ENCODE measurements around the gene MAL. TPM values are rescaled to one million over a fixed set of nuclear protein-coding genes. Genes with fewer than 3 reads are reported as not detected.

MAL gene
- total RNA-seq, 1 experiment from 2014 or later = 1.6 TPM

DNA sequence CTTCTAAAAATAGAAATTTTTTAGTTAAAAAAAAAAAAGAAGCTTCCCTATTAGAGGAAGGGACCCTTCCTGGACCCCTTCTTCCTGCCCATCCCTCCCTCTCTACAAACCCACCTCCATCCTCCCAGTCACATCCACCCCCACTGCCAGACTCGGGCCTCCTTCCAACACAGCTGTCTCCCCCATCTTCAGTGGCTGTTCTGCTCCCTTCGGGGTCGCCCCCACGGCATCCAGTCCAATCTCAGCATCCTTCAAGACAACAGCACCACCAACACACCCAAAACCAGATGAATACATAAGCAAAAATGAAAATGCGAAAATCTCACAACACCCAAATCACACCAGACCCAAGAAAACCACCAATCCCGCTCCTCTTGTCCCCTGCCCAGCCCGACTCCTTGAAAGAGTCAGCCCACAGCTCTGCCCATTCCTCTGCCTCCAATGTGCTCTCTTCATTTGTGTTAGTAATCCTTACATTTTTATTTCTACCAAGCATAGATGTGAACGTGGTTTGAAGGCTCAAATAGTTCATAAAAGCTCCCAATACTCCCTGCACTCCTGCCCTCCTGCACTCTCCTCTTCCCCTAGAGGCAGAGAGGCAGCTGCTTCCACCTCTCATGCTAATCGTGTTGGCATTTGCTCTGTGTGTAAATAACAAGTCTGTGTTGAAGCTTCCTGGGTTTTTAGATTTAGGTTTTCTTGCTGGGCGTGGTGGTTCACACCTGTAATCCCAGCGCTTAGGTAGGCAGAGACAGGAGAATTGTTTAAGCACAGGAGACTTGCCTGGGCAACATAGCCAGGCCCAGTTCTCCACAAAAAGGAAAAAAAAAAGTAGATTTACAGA is 37.0 kb downstream of the MAL start:
- H4K20me1 ChIP-seq (ENCODE audit: low read length) = no peaks in the 10 kb centered on the region
- H3K27me3 ChIP-seq (ENCODE audit: low read length) = no peaks in the 10 kb centered on the region
- no peak overlapping the region for H3K4me3 ChIP-seq (ENCODE audit: low read length)
- H3K27ac ChIP-seq (ENCODE audit: low read length) = no peak overlapping the region
- H3K9ac ChIP-seq (ENCODE audit: low read length) = no peak overlapping the region
- ChIA-PET CTCF (interaction anchor here (0.6 to 1.4 kb wide), 3 partner anchors 14 to 19 kb away, joined by 3 to 6 read pairs (median 3); no protein-coding TSS in a partner anchor), POLR2A (ENCODE audit: unreplicated experiment) (no interaction called here)
- H3K79me2 ChIP-seq (ENCODE audit: low read length) = no peaks in the 10 kb centered on the region
- H3K4me1 ChIP-seq (ENCODE audit: insufficient read depth, low read length) = peaks cover 49% of the 10 kb centered on the region
- intact Hi-C loops (cut with micrococcal nuclease) = loop anchor here (5.0 kb wide), 1 partner anchor 40 kb away; no protein-coding TSS in a partner anchor
- peak overlapping the region; percentile 17; the same call in 1 of the 2 replicates for H3K4me2 ChIP-seq (ENCODE audit: low read length)
- BruUV-seq (replicated peaks) = no TSS peak
- no peaks in the 10 kb centered on the region for H3K9me2 ChIP-seq (replicated peaks; ENCODE audit: low read length)
- H3F3A ChIP-seq (ENCODE audit: low read length, unreplicated experiment) = no peaks in the 10 kb centered on the region
- peak overlapping the region; percentile 53; the same call in 1 of the 2 replicates for H2AFZ ChIP-seq (ENCODE audit: low read length)
- DNase-seq (peak; percentile 56), ATAC-seq (peak; percentile 55)
- no peaks in the 10 kb centered on the region for H3K36me3 ChIP-seq (ENCODE audit: low read depth, low read length)
- no peaks in the 10 kb centered on the region for H3K9me3 ChIP-seq (ENCODE audit: low read length)
- TF ChIP-seq EZH2phosphoT487 (IDR thresholded peaks at IDR 0.05; ENCODE audit: borderline replicate concordance, low read length) (no peak), EZH2 (IDR thresholded peaks at IDR 0.05; ENCODE audit: low read length, unreplicated experiment) (no peak)
- TF ChIP-seq, protein P1, sequence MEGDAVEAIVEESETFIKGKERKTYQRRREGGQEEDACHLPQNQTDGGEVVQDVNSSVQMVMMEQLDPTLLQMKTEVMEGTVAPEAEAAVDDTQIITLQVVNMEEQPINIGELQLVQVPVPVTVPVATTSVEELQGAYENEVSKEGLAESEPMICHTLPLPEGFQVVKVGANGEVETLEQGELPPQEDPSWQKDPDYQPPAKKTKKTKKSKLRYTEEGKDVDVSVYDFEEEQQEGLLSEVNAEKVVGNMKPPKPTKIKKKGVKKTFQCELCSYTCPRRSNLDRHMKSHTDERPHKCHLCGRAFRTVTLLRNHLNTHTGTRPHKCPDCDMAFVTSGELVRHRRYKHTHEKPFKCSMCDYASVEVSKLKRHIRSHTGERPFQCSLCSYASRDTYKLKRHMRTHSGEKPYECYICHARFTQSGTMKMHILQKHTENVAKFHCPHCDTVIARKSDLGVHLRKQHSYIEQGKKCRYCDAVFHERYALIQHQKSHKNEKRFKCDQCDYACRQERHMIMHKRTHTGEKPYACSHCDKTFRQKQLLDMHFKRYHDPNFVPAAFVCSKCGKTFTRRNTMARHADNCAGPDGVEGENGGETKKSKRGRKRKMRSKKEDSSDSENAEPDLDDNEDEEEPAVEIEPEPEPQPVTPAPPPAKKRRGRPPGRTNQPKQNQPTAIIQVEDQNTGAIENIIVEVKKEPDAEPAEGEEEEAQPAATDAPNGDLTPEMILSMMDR (conservative IDR thresholded peaks at IDR 0.05; ENCODE audit: low read depth, low read length) = no peak

DNA sequence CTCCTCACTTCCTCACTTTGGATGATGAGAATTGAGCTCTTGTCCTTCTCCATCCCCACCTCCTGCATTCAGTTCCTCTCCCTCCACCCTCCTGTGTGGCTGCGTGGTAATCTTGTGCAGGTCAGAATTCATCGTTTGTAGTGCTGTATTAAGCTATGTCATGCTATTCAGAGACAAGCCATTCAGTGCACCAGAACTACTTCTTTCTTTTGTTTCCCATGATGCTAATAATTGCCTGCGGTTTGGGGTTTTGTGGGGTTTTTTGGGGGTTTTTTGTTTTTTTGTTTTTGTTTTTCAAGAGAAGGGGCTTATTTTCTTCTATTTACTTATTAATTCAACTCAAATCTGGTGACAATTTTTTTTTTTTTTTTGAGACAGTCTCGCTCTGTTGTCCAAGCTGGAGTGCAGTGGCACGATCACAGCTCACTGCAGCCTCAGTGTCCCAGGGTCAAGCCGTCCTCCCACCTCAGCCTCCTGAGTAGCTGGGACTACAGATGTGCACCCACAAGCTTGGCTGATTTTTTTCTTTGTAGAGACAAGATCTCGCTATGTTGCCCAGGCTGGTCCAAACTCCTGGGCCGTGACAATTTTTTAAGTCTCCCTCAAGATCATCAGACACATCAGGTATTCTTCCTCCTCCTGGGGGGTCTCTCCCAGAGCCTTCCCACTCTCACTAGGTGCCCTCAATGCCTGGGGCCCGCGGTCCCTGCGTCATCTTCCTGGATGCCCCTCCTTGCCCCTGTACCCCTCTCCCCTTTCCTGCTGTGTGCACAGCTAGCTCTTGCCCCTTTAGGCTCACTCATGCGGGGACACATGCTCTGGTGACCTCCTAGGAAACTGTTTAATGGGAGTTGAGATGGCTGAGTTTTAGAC is 37.8 kb downstream of the MAL start:
- no peak for ATAC-seq
- H3K27me3 ChIP-seq (ENCODE audit: low read length) = no peaks in the 10 kb centered on the region
- H3K27ac ChIP-seq (ENCODE audit: low read length) = no peak overlapping the region
- no peak overlapping the region for H3K9ac ChIP-seq (ENCODE audit: low read length)
- no TSS peak for BruUV-seq (replicated peaks)
- intact Hi-C loops (cut with micrococcal nuclease) = loop anchor here (5.0 kb wide), 1 partner anchor 41 kb away; no protein-coding TSS in a partner anchor
- ChIA-PET CTCF (interaction anchor here (0.5 to 1.4 kb wide), 5 partner anchors 13 to 81 kb away, joined by 3 to 6 read pairs (median 4); no protein-coding TSS in a partner anchor), POLR2A (ENCODE audit: unreplicated experiment) (no interaction called here)
- H2AFZ ChIP-seq (ENCODE audit: low read length) = peak overlapping the region; percentile 53; the same call in 1 of the 2 replicates
- TF ChIP-seq EZH2 (IDR thresholded peaks at IDR 0.05; ENCODE audit: low read length, unreplicated experiment) (no peak), EZH2phosphoT487 (IDR thresholded peaks at IDR 0.05; ENCODE audit: borderline replicate concordance, low read length) (no peak)
- TF ChIP-seq, protein P1 (conservative IDR thresholded peaks at IDR 0.05; ENCODE audit: low read depth, low read length) = no peak
- no peaks in the 10 kb centered on the region for H3K9me3 ChIP-seq (ENCODE audit: low read length)
- peak overlapping the region; percentile 17; the same call in 1 of the 2 replicates for H3K4me2 ChIP-seq (ENCODE audit: low read length)
- H3K4me1 ChIP-seq (ENCODE audit: insufficient read depth, low read length) = peaks cover 43% of the 10 kb centered on the region
- DNase-seq = no peak
- no peaks in the 10 kb centered on the region for H3K9me2 ChIP-seq (replicated peaks; ENCODE audit: low read length)
- H3F3A ChIP-seq (ENCODE audit: low read length, unreplicated experiment) = no peaks in the 10 kb centered on the region
- no peaks in the 10 kb centered on the region for H4K20me1 ChIP-seq (ENCODE audit: low read length)
- no peaks in the 10 kb centered on the region for H3K36me3 ChIP-seq (ENCODE audit: low read depth, low read length)
- no peak overlapping the region for H3K4me3 ChIP-seq (ENCODE audit: low read length)
- no peaks in the 10 kb centered on the region for H3K79me2 ChIP-seq (ENCODE audit: low read length)
